ENCODE results near the gene GPR3. TPM values are rescaled to one million over a fixed set of nuclear protein-coding genes. Genes with fewer than 3 reads are reported as not detected.
A peak's percentile ranks its signal among the peaks of the same experiment; 100 is the strongest.

The GPR3 gene
- polyA plus RNA-seq, 2 of the 4 experiments (the other 2 are of a cell fraction) = 0.76 to 1.7 TPM

GRCh38 chr1:27342778-27343638 lies 49.4 kb upstream of the GPR3 start:
- CTCF ChIA-PET = interaction anchor here (1.2 to 11.8 kb wide), 4 partner anchors 10 to 42 kb away, joined by 4 to 134 read pairs (median 31); no protein-coding TSS in a partner anchor
- peak overlapping the region in 1 of 2 experiments; percentile 80; a peak in 3 of 6 replicates for H3K27ac ChIP-seq
- POLR2A ChIA-PET = no interaction called here
- no peak overlapping the region for H3K4me2 ChIP-seq
- no peak for FAIRE-seq
- no peak for TF ChIP-seq NPAS2 (CRISPR knock-in tag; IDR thresholded peaks at IDR 0.05; ENCODE audit: borderline replicate concordance)
- TF ChIP-seq RARB (CRISPR knock-in tag; IDR thresholded peaks at IDR 0.05) = no peak
- TF ChIP-seq PHF8 (IDR thresholded peaks at IDR 0.05; ENCODE audit: borderline replicate concordance, low read depth) = no peak
- TF ChIP-seq BCL3 (IDR thresholded peaks at IDR 0.05) = no peak
- TF ChIP-seq RCOR1 (IDR thresholded peaks at IDR 0.05; ENCODE audit: low read depth, low read length) = no peak
- TF ChIP-seq RNF2 (IDR thresholded peaks at IDR 0.05; ENCODE audit: borderline replicate concordance, low read depth) = no peak
- TF ChIP-seq HOXB5 (CRISPR knock-in tag; IDR thresholded peaks at IDR 0.05) = no peak
- H3K4me1 ChIP-seq = peaks cover 23% of the 10 kb centered on the region
- ATAC-seq = no peak; a peak in 2 of 6 replicates
- WGBS (ENCODE audit: missing lambda C conversion rate) = 92% methylated on average over 13 of the region's 31 CpGs
- no peaks in the 10 kb centered on the region for H3K9me3 ChIP-seq
- H3K4me3 ChIP-seq = no peak overlapping the region
- no peak for DNase-seq (ENCODE audit: low read depth in 1 of 2, low spot score in 1 of 2)

DNA sequence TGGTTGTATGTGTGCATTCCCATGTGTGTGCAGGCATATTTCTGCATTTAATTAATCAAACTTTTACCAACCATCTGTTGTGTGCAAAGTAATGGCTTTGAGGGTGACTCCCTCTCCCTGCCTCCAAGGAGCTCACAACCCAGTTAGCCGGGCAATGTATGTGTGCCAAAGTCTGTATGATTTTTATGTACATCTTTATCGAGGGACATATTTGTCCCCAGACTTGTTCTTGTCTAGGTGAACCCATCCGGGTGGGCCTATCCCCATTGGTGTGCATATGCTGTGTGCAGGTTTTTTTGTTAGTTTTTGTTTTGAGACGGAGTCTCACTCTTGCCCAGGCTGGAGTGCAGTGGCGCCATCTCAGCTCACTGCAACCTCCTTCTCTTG lies 48.8 kb upstream of the GPR3 start:
- WGBS (ENCODE audit: missing lambda C conversion rate) = 75% methylated on average over 4 of the region's 5 CpGs
- ATAC-seq (no peak), DNase-seq (ENCODE audit: low read depth in 1 of 2, low spot score in 1 of 2) (no peak), FAIRE-seq (no peak)
- Histone ChIP-seq H3K4me1 (peaks cover 24% of the 10 kb centered on the region), H3K4me2 (no peak overlapping the region), H3K9me3 (no peaks in the 10 kb centered on the region), H3K4me3 (no peak overlapping the region), H3K27ac (peak overlapping the region in 1 of 2 experiments; percentile 80; a peak in 1 of 6 replicates)
- ChIA-PET POLR2A (no interaction called here), CTCF (interaction anchor here (1.2 to 7.2 kb wide), 2 partner anchors 11 to 14 kb away, joined by 4 to 41 read pairs; no protein-coding TSS in a partner anchor)
- TF ChIP-seq ELK1 (IDR thresholded peaks at IDR 0.05; ENCODE audit: low read depth, low read length) = no peak

- POLR2A ChIA-PET = no interaction called here
- no peak overlapping the region for H3K27ac ChIP-seq
- ATAC-seq = no peak
- no peaks in the 10 kb centered on the region for H3K9me3 ChIP-seq
- CTCF ChIA-PET = interaction anchor here (0.6 to 7.2 kb wide), 8 partner anchors 10 to 300 kb away, joined by 3 to 41 read pairs (median 3); partner anchors contain the start of gene MAP3K6
- TF ChIP-seq POLR2A (IDR thresholded peaks at IDR 0.05; ENCODE audit: low read length) = no peak
- TF ChIP-seq CBX8 (IDR thresholded peaks at IDR 0.05) = no peak
- TF ChIP-seq SREBF2 (IDR thresholded peaks at IDR 0.05) = no peak
- TF ChIP-seq ZSCAN20 (CRISPR knock-in tag; IDR thresholded peaks at IDR 0.05) = no peak
- no peak for TF ChIP-seq NFE2L2 (conservative IDR thresholded peaks at IDR 0.05; ENCODE audit: low read length)
- TF ChIP-seq MAFK (IDR thresholded peaks at IDR 0.05; ENCODE audit: partially characterized antibody) = no peak
- no peak for TF ChIP-seq MYC (IDR thresholded peaks at IDR 0.05; ENCODE audit: borderline replicate concordance, low read length)
- TF ChIP-seq CHD4 (IDR thresholded peaks at IDR 0.05; ENCODE audit: borderline replicate concordance) = no peak
- TF ChIP-seq ZNF302 (CRISPR knock-in tag; IDR thresholded peaks at IDR 0.05) = no peak
- TF ChIP-seq FOXS1 (CRISPR knock-in tag; IDR thresholded peaks at IDR 0.05) = no peak
- TF ChIP-seq, protein P1, sequence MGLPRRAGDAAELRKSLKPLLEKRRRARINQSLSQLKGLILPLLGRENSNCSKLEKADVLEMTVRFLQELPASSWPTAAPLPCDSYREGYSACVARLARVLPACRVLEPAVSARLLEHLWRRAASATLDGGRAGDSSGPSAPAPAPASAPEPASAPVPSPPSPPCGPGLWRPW (IDR thresholded peaks at IDR 0.05) = no peak
- TF ChIP-seq, protein P2, sequence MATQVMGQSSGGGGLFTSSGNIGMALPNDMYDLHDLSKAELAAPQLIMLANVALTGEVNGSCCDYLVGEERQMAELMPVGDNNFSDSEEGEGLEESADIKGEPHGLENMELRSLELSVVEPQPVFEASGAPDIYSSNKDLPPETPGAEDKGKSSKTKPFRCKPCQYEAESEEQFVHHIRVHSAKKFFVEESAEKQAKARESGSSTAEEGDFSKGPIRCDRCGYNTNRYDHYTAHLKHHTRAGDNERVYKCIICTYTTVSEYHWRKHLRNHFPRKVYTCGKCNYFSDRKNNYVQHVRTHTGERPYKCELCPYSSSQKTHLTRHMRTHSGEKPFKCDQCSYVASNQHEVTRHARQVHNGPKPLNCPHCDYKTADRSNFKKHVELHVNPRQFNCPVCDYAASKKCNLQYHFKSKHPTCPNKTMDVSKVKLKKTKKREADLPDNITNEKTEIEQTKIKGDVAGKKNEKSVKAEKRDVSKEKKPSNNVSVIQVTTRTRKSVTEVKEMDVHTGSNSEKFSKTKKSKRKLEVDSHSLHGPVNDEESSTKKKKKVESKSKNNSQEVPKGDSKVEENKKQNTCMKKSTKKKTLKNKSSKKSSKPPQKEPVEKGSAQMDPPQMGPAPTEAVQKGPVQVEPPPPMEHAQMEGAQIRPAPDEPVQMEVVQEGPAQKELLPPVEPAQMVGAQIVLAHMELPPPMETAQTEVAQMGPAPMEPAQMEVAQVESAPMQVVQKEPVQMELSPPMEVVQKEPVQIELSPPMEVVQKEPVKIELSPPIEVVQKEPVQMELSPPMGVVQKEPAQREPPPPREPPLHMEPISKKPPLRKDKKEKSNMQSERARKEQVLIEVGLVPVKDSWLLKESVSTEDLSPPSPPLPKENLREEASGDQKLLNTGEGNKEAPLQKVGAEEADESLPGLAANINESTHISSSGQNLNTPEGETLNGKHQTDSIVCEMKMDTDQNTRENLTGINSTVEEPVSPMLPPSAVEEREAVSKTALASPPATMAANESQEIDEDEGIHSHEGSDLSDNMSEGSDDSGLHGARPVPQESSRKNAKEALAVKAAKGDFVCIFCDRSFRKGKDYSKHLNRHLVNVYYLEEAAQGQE (IDR thresholded peaks at IDR 0.05) = no peak
- no peak for TF ChIP-seq ELK1 (IDR thresholded peaks at IDR 0.05; ENCODE audit: low read depth, low read length)
- no peak for TF ChIP-seq CHD2 (IDR thresholded peaks at IDR 0.05; ENCODE audit: low read length, partially characterized antibody)
- no peak overlapping the region for H3K4me3 ChIP-seq
- H3K4me1 ChIP-seq = peaks cover 32% of the 10 kb centered on the region
- 97% methylated on average over 5 of the region's 12 CpGs for WGBS (ENCODE audit: missing lambda C conversion rate)
- no peak overlapping the region for H3K4me2 ChIP-seq
- FAIRE-seq = no peak
- DNase-seq (ENCODE audit: low read depth in 1 of 2, low spot score in 1 of 2) = no peak
These were observed 47.1 kb upstream of the GPR3 start for GRCh38 chr1:27345272-27345671.

All from A549 (cell line).